CD4-positive, alpha-beta T cell treated with Interleukin-12 subunit alpha and Interleukin-12 subunit beta, for 1 hour (primary cell): ENCODE data around the gene VSTM4.

Experiments used
- DNase-seq: peaks from one replicate; pipeline ENCODE4 v3.0.0-alpha.2; 2020

VSTM4 gene

DNA sequence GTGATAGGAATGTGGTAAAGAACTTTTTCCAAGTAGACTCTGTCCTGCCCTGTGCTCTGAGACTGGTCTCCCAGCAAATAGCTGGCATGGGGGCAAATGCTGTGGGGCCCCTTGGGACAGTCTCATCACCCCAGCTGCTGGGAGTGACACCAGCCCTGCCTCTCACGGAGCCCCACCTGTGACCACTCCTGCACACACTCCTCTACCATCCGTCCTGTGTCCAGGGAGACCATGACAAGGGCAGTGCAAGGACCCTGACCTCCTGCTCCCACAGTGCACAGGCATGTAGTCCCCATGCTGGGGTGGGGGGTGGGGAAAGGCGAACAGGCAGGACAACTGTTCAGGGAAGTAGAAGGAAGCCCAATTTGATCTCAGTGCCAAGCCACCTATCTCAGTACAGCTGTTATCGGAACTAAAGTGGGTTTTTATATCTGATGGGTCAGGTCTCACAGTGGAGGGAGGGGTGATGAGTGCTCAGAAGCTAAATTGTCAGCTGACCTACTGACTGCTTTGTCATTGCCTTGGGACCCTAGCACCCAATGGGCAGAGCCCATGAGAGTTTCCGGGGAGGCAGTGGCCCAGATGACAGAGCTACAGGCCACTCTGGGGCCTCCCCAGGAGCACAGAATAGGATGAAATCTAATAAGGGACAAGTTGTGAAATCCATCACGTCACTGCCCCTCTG is 24.5 kb downstream of the VSTM4 start:
- DNase-seq = no peak

DNA sequence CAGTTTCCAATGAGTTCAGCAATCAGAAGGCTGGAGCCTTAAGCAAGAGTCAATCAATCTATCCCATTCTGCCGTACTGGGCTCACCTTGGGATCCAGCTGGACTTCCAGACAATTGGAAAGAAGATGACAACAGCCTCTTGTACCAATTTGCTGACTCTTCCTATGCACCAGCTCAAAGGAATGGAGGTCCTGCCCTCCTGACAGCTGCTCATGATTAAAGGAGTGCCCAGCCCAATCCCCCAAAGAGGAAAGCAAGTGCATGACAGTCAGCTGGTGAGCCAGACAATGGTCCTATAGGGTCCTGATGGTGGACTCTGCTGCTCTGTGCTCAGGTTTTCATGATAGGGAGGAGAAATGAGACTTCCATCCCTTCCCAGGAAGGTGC is 25.1 kb downstream of the VSTM4 start:
- DNase-seq = no peak

DNA sequence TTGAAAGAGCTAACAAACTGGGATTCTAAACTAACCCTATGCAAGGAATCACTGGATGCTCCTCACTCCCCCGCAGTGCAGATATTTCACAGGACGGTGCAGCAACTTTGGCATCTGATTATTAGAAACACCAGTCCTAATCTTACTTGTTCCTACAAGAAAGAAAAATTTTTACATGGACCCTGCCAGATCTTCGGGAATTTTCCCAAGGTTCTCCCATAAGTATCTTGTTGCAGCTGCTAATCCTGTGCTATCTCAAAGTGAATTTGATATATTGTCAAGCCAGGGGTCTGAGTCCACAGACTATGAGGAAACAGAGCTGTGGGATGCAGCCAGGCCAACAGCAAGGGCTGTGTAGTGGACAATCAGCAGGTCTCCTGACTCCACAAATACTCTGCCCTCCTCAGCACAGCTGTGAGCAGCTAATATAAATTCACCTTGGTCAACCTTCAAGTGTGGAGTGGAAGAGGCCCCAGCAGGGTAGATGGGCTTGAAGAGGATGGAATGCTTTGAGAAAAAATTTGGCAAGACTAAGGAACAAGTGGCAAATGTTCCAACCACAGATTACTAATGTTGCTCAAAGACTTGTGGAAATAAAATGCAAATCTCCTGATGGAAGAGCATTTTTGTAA is 25.6 kb downstream of the VSTM4 start:
- no peak for DNase-seq

DNA sequence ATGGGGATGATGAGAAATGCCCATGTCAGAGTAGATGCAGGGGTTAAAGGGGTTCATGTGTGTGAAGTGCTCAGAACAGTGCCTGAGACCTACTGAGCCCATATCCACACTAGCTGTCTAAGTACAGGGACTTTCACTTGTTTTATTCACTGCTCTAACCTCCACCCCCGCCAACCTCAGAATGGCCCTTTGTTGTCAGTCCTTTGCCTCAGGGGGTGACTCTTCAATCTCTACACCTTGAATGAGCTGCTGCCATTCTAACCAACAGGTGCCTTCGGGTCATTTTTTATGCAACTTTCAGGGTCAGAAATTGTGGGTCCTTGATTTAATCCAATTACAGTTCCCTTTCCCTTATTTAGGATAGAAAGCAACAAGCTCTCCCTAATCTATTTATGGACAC is 26.2 kb downstream of the VSTM4 start:
- no peak for DNase-seq

DNA sequence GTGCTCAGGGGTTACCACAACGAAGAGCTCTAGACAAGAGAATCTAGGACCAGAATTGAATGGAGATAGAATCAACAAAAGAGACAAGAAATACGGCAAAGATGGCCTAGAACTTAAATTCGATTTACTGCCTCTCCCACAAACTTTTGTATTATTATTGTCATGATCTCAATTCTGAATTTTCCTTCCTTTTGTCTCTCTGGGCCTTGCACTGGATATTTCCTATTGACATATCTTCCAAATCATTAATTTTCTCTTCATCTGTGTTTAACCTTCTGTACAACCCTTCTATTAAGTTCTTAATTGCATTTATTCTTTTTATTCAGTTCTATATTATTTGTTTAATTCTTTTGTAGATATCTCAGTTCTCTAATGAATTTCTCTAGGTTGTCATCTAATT is 28.4 kb downstream of the VSTM4 start:
- DNase-seq = no peak

DNA sequence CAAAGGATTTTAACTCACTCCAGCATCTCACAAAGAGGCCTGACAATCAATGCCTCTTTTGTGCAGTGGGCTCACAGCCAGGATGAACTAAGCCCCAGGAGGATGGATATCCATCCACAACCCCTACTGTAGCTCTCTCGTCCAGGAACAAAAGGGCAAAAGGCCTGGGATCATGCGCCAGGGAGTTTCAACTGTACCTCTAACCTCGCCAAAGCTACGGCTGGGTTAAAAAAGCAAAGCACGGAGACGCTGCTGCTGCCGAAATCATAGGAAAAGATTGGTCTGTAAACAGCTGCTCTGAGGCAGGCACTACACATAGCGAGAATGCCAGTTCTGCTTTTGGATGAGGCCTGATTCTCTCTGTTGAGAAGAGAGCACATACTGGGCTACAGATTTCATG is 32.1 kb downstream of the VSTM4 start:
- no peak for DNase-seq

DNA sequence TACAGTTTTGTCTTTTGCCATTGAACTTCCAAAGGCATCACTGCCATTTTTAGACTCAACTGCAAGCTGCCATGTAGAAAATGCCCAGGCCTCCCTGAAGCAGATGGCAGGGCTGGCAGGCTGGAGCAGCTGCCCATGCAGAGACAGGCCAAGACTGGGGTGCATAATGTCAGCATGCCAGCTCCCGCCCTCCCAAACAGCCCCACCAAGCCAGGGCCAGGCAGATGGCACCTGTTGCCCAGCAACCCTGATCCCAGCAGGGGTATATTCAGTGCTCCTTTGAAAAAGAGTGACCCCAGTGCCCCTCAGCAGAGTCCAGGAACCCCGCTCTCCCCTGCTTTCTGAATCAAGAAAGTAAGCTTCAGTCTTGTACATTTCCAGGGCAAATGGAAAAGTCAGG is 32.6 kb downstream of the VSTM4 start:
- no peak for DNase-seq

DNA sequence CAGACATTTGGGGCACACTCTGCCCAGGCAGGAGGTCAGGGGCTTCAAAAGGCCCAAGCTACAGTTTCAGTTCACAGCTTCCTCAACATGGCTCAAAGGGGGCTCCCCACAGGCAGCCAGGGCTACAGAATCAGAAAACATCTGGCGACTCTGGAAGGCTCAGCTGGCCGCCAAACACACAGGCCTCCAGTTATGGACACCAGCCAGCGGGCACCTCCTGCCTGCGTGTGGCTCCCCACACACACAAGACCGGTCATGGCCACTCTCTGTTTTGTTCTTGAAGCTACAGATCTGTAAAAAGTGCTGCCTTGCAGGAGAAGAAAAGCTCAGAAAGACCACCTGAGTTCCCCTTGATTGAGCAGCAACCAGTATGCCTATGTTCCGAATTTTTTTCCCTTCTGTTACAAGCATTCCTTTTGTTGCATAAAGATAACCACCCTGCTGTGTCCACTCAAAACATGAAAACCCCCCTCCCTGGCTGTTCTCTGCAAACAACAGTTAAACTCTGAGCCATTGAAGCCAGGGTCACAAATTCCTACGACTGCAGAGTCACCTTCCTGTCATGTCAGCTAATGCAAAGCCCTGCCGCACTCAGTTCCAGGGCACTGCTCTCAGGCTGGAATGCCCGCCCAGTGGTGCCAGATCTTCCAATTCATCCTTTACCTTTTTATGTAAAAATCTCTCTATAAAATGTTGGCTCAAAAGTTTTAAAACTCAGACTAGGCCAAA is 33.6 kb downstream of the VSTM4 start:
- no peak for DNase-seq

DNA sequence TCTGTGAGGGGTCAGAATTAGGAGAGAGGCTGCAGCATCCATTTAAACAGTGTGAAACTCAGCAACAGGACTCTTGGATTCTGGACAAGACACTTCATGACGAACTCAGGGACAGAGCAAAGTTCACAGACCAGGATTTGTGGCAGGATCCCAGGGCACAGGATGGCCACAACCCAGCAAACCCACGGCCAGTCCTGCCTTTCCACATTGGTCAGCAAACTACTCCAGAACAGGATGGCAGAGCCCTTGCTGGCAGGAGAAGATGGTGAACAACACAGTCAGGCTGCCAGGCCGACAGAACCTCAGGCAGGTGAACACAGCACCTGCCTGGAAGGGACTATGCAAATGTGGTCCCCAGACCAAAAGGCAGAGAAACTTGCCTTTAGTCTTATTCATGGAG is 34.4 kb downstream of the VSTM4 start:
- DNase-seq = no peak

DNA sequence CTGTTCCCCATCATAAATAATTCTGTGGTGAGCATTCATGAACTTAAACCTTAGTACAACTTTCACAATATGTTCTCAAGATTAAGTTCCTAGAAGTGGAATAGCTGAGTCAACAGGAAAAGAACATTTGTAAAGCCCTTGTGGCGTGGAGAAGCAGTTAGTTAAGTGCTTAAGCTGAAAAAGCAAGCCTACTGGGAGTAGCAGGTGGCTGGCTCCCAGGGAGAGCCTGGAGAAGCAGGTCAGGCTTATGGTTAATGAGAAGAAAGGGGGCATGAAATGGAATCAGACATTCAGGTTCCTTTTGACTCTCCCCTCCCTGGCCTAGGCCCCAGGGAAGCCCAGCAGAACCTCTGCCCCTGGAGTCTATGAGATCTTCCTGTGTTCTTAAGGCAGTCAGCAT is 35.3 kb downstream of the VSTM4 start:
- DNase-seq = no peak

DNA sequence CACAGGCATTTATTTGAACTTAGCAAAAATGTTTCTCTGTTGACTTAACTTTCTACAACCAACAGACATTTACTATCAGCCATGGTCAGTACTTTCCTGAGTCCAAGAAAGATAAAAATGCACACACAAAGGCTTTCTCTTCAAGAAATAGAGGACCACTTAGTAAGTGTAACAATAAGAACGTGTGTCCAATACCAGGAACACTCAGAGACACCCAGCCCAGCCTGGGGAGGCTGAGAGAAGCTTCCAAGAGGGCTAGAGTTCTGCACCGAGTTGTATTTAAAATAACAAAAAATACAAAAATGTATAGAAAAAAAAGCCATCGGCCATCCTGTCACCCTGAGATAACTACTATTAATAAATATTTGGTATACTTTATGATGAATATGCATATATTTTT is 35.8 kb downstream of the VSTM4 start:
- DNase-seq = no peak

DNA sequence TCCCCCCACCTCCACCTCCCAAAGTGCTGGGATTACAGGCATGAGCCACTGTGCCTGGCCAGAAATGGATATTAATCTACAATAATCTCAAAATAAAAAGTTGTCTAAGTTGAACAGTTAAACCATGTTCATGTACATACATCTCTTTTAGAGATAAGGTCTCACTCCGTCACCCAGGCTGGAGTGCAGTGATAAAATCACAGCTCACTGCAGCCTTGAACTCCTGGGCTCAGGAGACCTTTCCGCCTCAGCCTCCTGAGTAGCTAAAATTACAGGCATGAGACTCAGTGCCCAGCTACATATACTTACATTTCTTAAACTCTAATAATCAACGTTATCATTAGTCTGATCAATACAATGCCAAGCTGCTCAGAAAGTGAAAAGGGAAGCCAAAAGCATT is 36.2 kb downstream of the VSTM4 start:
- DNase-seq = no peak

DNA sequence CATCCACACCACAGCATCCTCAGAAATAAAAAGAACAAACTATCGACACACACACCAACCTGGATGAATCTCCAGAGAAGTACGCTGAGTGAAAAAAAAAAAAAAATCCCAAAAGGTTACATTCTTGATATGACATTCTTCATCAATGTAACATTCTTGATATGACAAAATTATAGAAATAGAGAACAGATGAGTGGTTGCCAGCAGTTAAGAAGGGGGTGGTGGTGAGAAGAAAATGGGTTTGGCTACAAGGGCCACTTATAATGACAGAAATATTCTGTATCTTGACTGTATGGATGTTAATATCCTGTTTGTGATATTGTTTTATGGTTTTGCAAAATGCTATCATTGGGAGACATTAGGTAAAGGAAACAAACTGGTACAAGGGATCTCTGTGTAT is 36.9 kb downstream of the VSTM4 start:
- no peak for DNase-seq

DNA sequence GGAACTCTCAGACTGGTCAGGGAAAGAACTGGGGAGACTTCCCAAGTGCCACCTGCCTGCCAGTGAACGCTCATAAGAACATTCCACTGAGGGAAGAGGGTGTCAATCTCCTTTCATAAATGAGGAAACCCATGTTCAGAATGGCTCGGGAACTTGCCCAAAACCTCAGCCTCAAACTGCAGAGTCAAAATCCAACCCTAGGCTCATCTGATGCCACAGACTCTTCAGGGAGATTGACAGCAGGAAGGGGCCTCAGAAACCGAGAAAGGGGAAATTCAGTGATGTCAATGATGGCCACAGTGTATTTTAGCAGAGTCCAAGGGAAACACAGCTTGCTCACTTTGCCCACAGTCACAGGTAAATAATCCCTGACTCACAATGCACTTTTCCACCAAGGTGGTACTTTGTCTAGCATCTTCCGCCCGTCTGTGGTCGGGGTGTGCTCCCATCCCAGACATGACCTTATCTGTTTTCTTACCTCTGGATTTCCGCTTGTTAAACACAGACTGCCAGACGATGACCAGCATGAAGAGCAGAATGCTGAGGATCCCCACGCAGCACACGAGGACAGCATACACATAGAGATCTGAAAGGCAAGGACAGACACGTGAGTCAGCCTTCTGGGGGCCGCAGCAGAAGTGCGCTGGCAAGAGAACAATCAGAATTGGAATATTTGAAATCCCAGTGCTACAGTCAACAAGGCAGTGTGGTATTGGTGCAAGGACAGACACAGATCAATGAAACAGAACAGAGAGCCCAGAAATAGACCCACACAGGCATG is 38.4 kb downstream of the VSTM4 start:
- no peak for DNase-seq

DNA sequence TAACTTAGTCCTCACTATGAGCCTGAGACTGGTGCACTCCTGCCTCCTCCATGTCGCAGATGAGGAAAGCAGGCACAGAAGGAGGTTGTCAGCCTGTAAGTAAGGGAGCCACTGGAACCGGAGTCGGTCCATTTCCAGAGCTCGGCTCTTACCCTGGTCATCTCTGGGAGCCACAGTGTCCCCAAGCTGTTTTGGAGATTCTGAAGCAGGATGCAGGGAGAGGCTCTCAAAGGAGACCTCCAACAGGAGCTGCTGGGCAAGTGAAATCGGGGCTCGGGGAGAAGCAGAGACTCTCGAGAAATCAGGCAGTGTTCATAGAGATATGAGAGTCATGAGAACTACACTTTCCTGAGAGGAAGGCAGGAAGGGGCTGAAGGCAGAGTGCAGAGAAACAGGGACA is 39.0 kb downstream of the VSTM4 start:
- DNase-seq = no peak

DNA sequence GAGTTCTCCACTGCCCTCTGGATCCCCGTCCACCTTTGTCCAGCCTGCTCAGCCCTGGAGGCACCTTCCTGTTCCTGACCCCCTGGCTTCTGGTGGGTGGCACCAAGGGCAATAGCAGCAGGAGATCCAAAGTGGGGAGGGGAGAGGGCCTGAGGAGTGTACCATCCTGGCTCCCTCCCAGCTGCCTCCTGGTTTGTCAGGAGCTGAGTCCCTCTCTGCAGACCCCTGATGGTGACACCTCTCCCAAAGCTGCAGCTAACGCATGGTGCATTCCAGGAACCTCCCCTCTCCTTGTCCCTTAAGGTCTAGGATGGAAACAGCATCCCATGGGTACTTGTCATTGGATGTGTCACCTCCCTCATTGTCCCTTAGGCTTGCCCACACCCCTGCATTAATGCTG is 39.6 kb downstream of the VSTM4 start:
- DNase-seq = no peak

DNA sequence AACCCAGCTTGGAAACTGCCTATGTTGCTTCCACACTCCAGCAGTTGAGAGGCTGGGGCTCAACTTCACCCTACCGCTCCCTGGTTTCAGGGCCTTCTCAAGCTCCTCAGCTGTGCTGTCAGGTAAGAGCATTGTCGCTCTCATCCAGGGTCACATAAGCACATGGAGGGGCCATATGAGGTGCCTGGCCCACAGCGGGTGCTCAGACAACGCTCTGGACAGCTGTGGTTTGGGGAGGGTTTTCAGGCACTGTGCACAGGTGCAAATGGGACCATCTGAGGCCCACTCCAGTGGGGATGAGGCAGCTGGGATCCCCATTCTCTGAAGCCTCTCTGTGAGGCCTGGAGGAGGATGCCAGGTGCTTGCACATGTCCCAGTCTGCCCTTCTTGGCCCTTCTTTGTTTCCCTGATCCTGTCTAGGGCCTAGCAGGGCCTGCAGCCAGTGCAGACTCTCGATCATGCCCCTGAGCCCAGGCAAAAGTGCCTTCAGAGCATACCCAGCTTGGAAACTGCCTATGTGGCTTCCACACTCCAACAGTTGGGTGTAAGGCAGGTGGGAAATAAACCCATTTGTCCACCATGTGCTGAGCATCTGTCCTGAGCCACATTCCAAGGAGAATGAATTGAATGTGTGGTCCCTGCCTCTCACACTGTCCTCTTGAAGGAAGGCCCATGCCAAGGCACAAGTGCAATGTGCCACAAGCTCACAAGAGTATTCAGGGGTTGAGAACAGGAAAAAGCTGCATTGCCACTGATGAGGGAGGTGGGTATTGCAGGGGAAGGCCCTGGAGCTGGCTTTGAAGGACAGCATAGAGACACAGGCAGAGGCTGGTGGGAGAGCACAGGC is 40.3 kb downstream of the VSTM4 start:
- DNase-seq = no peak

DNA sequence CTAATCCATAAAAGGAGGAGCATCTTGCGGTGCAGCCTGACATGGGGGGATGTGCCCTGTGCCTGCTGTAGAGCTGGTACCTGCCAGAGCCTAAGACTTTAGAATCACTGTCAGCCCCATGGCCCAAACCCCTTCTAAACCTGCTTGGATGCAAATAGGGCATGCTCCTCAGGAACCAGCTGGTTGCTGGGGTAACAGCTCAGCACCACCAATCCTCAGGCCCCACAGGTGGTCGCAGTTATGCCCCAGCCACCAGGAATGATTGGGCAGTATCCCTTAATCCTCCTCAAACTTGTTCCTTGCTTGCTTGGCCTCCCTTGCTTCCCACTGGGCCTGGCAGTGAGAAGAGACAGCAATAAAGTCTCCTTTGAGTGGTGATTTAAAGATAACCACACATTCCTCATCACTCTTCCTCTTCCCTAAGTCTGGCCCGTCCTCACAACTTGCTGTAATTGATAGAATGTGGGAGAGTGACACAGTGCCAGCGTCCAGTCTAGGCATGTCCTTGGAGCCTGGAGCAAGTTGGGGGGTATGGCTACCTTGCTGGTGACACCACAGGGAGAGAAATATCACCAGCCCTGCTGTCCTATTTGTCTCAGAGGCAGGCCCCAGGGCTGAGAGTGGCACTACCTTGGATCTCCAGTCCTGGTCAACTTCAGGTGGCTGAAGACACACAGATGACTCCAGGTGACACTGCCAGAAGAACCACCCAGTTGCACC is 43.0 kb downstream of the VSTM4 start:
- DNase-seq = no peak

DNA sequence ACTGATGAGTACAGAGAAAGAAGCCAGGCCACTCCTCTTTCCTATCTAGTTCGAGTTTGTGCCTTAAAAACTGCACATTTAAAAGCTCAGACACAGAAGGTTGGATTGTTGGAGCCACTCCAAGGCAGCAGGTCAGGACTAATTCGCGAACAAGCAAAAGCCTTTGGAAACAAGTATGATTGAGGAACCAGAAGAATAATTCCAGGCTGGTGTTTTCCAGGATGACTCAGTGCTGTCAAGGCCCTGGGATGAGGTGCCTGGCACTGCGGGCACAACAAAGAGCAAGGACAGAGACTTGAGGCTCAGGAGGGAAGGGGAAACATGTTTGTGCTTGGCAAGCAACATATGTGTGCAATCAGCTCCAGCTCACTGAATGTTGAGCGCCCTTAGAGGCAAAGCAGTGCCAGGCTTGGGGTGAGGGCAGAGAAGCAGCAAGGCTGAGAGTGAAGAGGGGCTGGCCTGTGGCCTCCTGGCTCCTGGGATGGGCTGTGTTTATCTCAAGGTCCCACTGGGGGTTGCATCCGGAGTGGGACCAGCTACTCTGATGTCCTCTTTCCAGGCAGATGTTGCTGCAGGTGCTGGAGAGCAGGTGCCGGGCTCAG is 44.1 kb downstream of the VSTM4 start:
- no peak for DNase-seq

DNA sequence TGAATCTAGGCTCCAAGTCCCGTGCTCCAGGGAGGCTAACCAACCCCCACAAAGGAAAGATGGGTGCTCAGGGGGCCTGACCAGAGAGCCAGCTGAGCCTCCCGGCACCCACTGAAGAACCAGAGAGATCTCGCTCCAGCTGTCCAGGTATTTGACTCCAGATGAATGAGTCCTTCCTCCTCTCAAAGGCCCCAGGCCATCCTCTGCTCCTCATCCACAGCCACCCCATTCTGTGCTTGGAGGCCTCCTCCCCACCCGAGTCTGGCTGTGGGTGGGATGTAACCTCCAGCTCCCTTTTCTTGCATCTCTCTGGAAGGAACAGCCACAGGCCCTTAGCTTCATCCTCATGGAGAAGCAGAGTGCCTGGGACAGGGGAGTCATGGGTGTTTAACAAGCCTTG is 44.6 kb downstream of the VSTM4 start:
- no peak for DNase-seq

DNA sequence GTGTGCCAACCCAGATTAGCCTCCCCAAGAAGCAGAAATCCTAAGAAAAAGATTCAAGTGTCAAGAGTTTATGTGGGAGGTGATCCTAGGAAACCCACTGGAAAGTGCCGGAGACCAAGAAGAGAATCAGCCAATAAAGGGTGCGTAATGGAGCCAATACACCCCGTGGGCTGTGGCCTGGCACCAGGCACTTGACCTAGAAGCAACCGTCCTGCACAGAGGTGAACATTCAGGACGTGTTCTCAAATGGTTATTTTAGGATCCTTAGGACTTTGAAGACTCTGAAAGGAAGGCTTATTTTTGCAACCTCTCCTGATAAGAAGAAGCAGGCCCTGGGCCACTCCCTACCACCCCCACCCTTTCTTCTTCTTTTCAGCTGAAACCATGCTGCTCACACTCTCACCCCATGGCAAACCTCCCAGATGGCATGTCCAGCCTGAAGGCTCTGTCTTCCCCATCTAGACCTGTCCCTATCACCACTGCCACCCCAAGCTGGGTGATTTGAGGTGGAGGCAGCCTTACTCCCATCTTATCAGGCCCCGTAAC is 46.6 kb downstream of the VSTM4 start:
- no peak for DNase-seq
